Trophoblast cell (in vitro differentiated cells and primary cell): ENCODE results near the gene IFITM10.

Source experiments
- DNase-seq, 2 donors: peaks; one replicate each; pipeline ENCODE4 v3.0.0-alpha.2; 2016
- H2AFZ ChIP-seq: 2 replicates; pipeline ENCODE4 v1.6.1; 2013; ENCODE audit warnings: low read length, moderate library complexity, mild to moderate bottlenecking; ENCODE audit not compliant: insufficient read depth, poor library complexity
- H2AK5ac ChIP-seq: 2 replicates; pipeline ENCODE4 v1.6.1; 2013; ENCODE audit warnings: mild to moderate bottlenecking, low read length
- H2BK120ac ChIP-seq: 2 replicates; pipeline ENCODE4 v1.6.1; 2013; ENCODE audit warnings: low read length, mild to moderate bottlenecking, moderate library complexity; ENCODE audit not compliant: insufficient read depth, poor library complexity
- H2BK12ac ChIP-seq: 2 replicates; pipeline ENCODE4 v1.6.1; 2013; ENCODE audit warnings: mild to moderate bottlenecking, low read length, moderate library complexity
- H2BK5ac ChIP-seq: 2 replicates; pipeline ENCODE4 v1.6.1; 2013; ENCODE audit warnings: low read length, low read depth, moderate library complexity, mild to moderate bottlenecking; ENCODE audit not compliant: poor library complexity
- H3K14ac ChIP-seq: 2 replicates; pipeline ENCODE4 v1.6.1; 2013; ENCODE audit warnings: mild to moderate bottlenecking, low read length
- H3K18ac ChIP-seq: 2 replicates; pipeline ENCODE4 v1.6.1; 2013; ENCODE audit warnings: mild to moderate bottlenecking, low read length
- H3K23ac ChIP-seq: 2 replicates; pipeline ENCODE4 v1.6.1; 2013; ENCODE audit warnings: low read length
- H3K27ac ChIP-seq: 2 replicates; pipeline ENCODE4 v1.5.1; 2013; ENCODE audit warnings: low read depth, mild to moderate bottlenecking, inconsistent platforms, low read length, moderate library complexity
- H3K27me3 ChIP-seq: 2 replicates; pipeline ENCODE4 v1.6.1; 2013; ENCODE audit warnings: inconsistent platforms, mild to moderate bottlenecking, low read length, moderate library complexity; ENCODE audit not compliant: insufficient read depth
- H3K36me3 ChIP-seq, 2 experiments: 1 replicate in 1 of 2; 2 replicates in 1 of 2; pipeline ENCODE4 v1.6.1; 2013; ENCODE audit warnings: low read length in 2 of 2, mild to moderate bottlenecking in 2 of 2, moderate library complexity in 1 of 2; ENCODE audit not compliant: insufficient read depth in 2 of 2, control insufficient read depth in 1 of 2
- H3K4ac ChIP-seq: 2 replicates; pipeline ENCODE4 v1.6.1; 2013; ENCODE audit warnings: low read depth, mild to moderate bottlenecking, low read length, moderate library complexity
- H3K4me1 ChIP-seq, 2 experiments: 1 replicate in 1 of 2; 2 replicates in 1 of 2; pipeline ENCODE4 v1.6.1; 2013; ENCODE audit warnings: low read length in 2 of 2, mild to moderate bottlenecking in 2 of 2, moderate library complexity in 1 of 2; ENCODE audit not compliant: insufficient read depth in 2 of 2, control insufficient read depth in 1 of 2
- H3K4me2 ChIP-seq: 2 replicates; pipeline ENCODE4 v1.6.1; 2013; ENCODE audit warnings: inconsistent platforms, mild to moderate bottlenecking, low read length, moderate library complexity
- H3K4me3 ChIP-seq: 2 replicates; pipeline ENCODE4 v1.5.1; 2013; ENCODE audit warnings: mild to moderate bottlenecking, low read depth, low read length, inconsistent platforms
- H3K79me1 ChIP-seq: one replicate; pipeline ENCODE4 v1.6.1; 2013; ENCODE audit warnings: low read length
- H3K79me2 ChIP-seq: 2 replicates; pipeline ENCODE4 v1.6.1; 2013; ENCODE audit warnings: low read length, mild to moderate bottlenecking; ENCODE audit not compliant: control insufficient read depth, insufficient read depth, poor library complexity
- H3K9ac ChIP-seq: 2 replicates; pipeline ENCODE4 v1.6.1; 2013; ENCODE audit warnings: mild to moderate bottlenecking, low read length
- H3K9me3 ChIP-seq: 2 replicates; pipeline ENCODE4 v1.6.1; 2013; ENCODE audit warnings: low read depth, mild to moderate bottlenecking, control low read depth, inconsistent platforms, low read length; ENCODE audit not compliant: insufficient read depth
- H4K12ac ChIP-seq: 2 replicates; pipeline ENCODE4 v1.6.1; 2013; ENCODE audit warnings: low read depth, mild to moderate bottlenecking, low read length, moderate library complexity
- H4K8ac ChIP-seq: 2 replicates; pipeline ENCODE4 v1.6.1; 2013; ENCODE audit warnings: low read depth, mild to moderate bottlenecking, low read length, moderate library complexity
- H4K91ac ChIP-seq: one replicate; pipeline ENCODE4 v1.6.1; 2013; ENCODE audit warnings: low read depth, mild to moderate bottlenecking, low read length, moderate library complexity
- WGBS: extraction: QIAGEN DNeasy Blood & Tissue Kit; methylation state at CpG from one replicate; pipeline ENCODE4 v1.1.7; 2013; ENCODE audit warnings: missing lambda C conversion rate; ENCODE audit not compliant: insufficient read length, insufficient coverage; ENCODE audit errors: extremely low coverage; 5-methylcytosine and 5-hydroxymethylcytosine counted together

Gene IFITM10

DNA sequence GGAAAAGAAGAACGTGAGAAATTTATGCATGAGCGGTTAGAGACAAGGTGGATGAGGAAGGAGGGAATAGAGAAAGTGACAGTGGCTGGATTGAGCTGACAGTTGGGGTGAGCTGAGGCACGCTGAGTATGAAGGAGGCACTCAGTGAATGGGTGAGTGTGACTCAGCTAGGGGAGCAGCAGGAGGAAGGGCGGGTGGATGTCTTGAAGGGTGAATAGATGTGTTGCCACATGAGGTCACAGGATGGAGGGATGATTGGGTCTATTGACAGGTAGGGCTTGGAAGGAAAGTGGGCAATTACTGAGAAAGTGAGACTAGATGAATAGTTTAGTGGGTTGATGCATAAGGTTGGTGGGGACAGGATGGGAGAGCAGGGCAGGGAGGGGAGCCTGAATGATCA, 8.0 kb downstream of the IFITM10 start:
- H3K4me3 ChIP-seq = no peak overlapping the region
- H3K27me3 ChIP-seq = no peaks in the 10 kb centered on the region
- H3K27ac ChIP-seq = no peak overlapping the region
- no peak overlapping the region for H2BK120ac ChIP-seq
- no peaks in the 10 kb centered on the region for H3K79me1 ChIP-seq
- no peak overlapping the region for H3K4me2 ChIP-seq
- peaks cover 0 to 1% of the 10 kb centered on the region in 2 experiments for H3K36me3 ChIP-seq
- 100% methylated on average over 2 of the region's 4 CpGs for WGBS
- no peak overlapping the region for H4K8ac ChIP-seq
- peaks cover 26% of the 10 kb centered on the region for H3K9me3 ChIP-seq
- no peak overlapping the region for H2BK12ac ChIP-seq
- H3K4ac ChIP-seq = no peak overlapping the region
- H4K12ac ChIP-seq = no peak overlapping the region
- no peak overlapping the region for H3K9ac ChIP-seq
- no peak overlapping the region for H2AK5ac ChIP-seq
- H3K4me1 ChIP-seq = no peaks in the 10 kb centered on the region
- H3K79me2 ChIP-seq = no peaks in the 10 kb centered on the region
- no peak overlapping the region for H3K23ac ChIP-seq
- no peak overlapping the region for H3K14ac ChIP-seq
- no peak overlapping the region for H2AFZ ChIP-seq
- no peak overlapping the region for H2BK5ac ChIP-seq
- no peak overlapping the region for H3K18ac ChIP-seq
- H4K91ac ChIP-seq = no peak overlapping the region
- DNase-seq = no peak

DNA sequence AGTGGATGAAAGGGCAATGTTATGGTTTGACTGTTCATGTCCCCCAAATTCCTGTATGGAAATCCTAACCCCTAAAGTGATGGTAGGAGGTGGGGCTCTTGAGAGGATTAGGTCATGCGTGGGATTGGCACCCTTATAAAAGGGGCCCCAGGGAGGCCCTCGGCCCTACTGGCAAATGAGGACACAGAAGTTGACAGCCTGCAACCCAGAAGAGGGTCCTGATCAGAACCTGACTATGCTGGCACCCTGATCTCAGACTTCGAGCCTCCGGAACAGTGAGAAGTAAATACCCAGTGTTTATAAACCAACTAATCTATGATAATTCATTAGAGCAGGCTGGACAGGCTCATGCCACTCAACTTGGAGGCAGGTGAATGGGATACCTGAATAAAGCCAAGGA, 8.7 kb downstream of the IFITM10 start:
- H4K12ac ChIP-seq = no peak overlapping the region
- no peak overlapping the region for H3K27ac ChIP-seq
- H3K4me1 ChIP-seq = no peaks in the 10 kb centered on the region
- H3K23ac ChIP-seq = no peak overlapping the region
- no peak overlapping the region for H2BK5ac ChIP-seq
- no peak overlapping the region for H3K4ac ChIP-seq
- H2AFZ ChIP-seq = no peak overlapping the region
- no peak overlapping the region for H4K91ac ChIP-seq
- no peak overlapping the region for H2BK120ac ChIP-seq
- H3K79me1 ChIP-seq = no peaks in the 10 kb centered on the region
- H3K9ac ChIP-seq = no peak overlapping the region
- H3K27me3 ChIP-seq = no peaks in the 10 kb centered on the region
- peaks cover 25% of the 10 kb centered on the region for H3K9me3 ChIP-seq
- H3K14ac ChIP-seq = no peak overlapping the region
- H3K4me2 ChIP-seq = no peak overlapping the region
- H3K36me3 ChIP-seq = peaks cover 0 to 1% of the 10 kb centered on the region in 2 experiments
- H3K4me3 ChIP-seq = no peak overlapping the region
- H2AK5ac ChIP-seq = no peak overlapping the region
- no peaks in the 10 kb centered on the region for H3K79me2 ChIP-seq
- H2BK12ac ChIP-seq = no peak overlapping the region
- no CpG with 5 or more reads among the region's 4 CpGs for WGBS
- H4K8ac ChIP-seq = no peak overlapping the region
- H3K18ac ChIP-seq = no peak overlapping the region
- DNase-seq = no peak

DNA sequence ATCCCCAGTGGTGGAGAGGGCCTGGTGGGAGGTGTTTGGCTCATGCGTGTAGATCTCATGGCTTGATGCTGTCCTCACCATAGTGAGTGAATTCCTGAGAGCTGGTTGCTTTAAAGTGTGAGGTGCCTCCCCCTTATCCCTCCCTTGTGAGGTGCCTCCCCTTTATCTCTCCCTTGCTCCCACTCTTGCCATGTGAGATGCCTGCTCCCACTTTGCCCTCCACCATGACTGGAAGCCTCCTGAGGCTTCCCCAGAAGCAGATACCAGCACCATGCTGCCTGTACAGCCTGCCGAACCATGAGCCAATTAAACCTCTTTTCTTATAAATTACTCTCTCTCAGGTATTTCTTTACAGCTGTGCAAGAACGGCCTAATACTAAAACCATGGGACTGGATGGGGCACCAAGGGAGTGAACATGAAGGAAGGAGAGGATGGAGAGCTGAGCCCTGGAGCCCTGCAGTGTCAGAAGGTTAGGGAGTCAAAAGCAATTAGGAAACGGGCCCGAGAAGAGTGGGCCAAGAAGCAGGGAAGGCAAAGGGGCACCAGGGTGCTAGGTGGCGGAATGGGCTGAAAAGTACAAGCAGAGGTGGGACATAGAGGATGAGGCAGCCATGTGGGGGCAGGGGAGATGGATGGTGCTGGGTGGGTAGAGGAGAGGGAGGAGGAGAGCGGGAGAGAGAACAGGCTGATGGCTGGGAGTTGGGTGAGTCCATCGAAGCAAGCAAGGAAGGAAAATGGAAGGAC, 9.4 kb downstream of the IFITM10 start:
- Histone ChIP-seq H3K36me3 (peaks cover 0 to 1% of the 10 kb centered on the region in 2 experiments), H2BK12ac (no peak overlapping the region), H4K8ac (no peak overlapping the region), H3K4me1 (no peaks in the 10 kb centered on the region), H3K4me3 (no peak overlapping the region), H3K79me2 (no peaks in the 10 kb centered on the region), H4K12ac (no peak overlapping the region), H2BK5ac (no peak overlapping the region), H3K4ac (no peak overlapping the region), H4K91ac (no peak overlapping the region), H2AFZ (no peak overlapping the region), H3K9ac (no peak overlapping the region), H3K4me2 (no peak overlapping the region), H3K14ac (no peak overlapping the region), H3K27me3 (no peaks in the 10 kb centered on the region), H2BK120ac (no peak overlapping the region), H3K18ac (no peak overlapping the region), H3K27ac (no peak overlapping the region), H3K23ac (peak overlapping the region; percentile 31), H2AK5ac (no peak overlapping the region), H3K9me3 (peaks cover 26% of the 10 kb centered on the region), H3K79me1 (no peaks in the 10 kb centered on the region)
- no CpG with 5 or more reads among the region's 8 CpGs for WGBS
- DNase-seq = no peak

DNA sequence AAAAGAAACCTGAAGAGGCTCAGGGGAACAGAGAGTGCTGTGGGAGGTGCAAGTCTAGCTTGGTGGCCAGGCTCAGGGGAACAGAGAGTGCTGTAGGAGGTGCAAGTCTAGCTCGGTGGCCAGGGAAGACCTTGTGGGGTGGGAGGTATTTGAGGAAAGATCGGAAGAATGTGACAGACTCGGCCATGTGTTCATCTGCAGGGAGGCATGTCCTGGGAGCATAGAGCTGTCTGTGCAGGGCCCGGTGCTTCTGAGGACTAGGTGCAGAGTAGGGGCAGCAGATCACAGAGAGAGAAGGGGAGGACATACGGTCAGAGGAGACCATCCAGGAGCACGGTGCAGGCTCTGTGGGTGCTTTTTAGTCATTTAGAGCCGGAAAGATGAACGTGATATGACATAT, 10.8 kb downstream of the IFITM10 start:
- H4K12ac ChIP-seq = no peak overlapping the region
- no peaks in the 10 kb centered on the region for H3K79me2 ChIP-seq
- H3K4me2 ChIP-seq = no peak overlapping the region
- no peak overlapping the region for H2AK5ac ChIP-seq
- H2BK12ac ChIP-seq = no peak overlapping the region
- no peak overlapping the region for H3K14ac ChIP-seq
- H3K79me1 ChIP-seq = no peaks in the 10 kb centered on the region
- no peak overlapping the region for H3K23ac ChIP-seq
- H3K4me1 ChIP-seq = no peaks in the 10 kb centered on the region
- no peak overlapping the region for H3K4ac ChIP-seq
- no peaks in the 10 kb centered on the region for H3K36me3 ChIP-seq
- no peak overlapping the region for H2BK120ac ChIP-seq
- H3K9me3 ChIP-seq = peaks cover 20% of the 10 kb centered on the region
- no peak overlapping the region for H3K4me3 ChIP-seq
- no peak overlapping the region for H3K18ac ChIP-seq
- H4K91ac ChIP-seq = no peak overlapping the region
- H3K9ac ChIP-seq = no peak overlapping the region
- no peaks in the 10 kb centered on the region for H3K27me3 ChIP-seq
- H2BK5ac ChIP-seq = no peak overlapping the region
- no peak for DNase-seq
- no peak overlapping the region for H4K8ac ChIP-seq
- no peak overlapping the region for H2AFZ ChIP-seq
- no peak overlapping the region for H3K27ac ChIP-seq
- no CpG with 5 or more reads among the region's 8 CpGs for WGBS
